Bronchial epithelial cell (primary cell): ENCODE results near the gene UBQLN4. TPM values are rescaled to one million over a fixed set of nuclear protein-coding genes. Genes with fewer than 3 reads are reported as not detected.

ENCODE experiments used
- DNase-seq: peaks from one replicate; pipeline ENCODE4 v3.0.0-alpha.2; 2010; ENCODE audit warnings: low read depth
- FAIRE-seq: peaks from 2 replicates; lab custom pipeline; 2011; peaks lifted over from hg19 to GRCh38; lab: Jason Lieb, UNC
- H3K27me3 ChIP-seq: 2 replicates; pipeline ENCODE4 v1.5.1; 2011; ENCODE audit warnings: low read length; ENCODE audit not compliant: control insufficient read depth, insufficient read depth
- H3K36me3 ChIP-seq: 2 replicates; pipeline ENCODE4 v1.5.1; 2011; ENCODE audit warnings: low read length; ENCODE audit not compliant: control insufficient read depth, insufficient read depth
- H3K4me3 ChIP-seq: 2 replicates; pipeline ENCODE4 v1.5.1; 2011; ENCODE audit warnings: mild to moderate bottlenecking, low read depth, low read length, control low read depth
- total RNA-seq: library from RNA; depleted of rRNA; stranded (reverse); fragments of >200 nt; gene quantifications from 2 replicates; pipeline ENCODE4 v1.2.1, GENCODE V29; 2014
- TF ChIP-seq, protein P1 (sequence below): IDR thresholded peaks from 2 replicates; pipeline ENCODE4 v1.5.1; 2011; ENCODE audit warnings: mild to moderate bottlenecking, moderate library complexity, low read length, control low read depth, inconsistent platforms; ENCODE audit not compliant: insufficient read depth, severe bottlenecking

The UBQLN4 gene
- total RNA-seq, 1 donor from 2014 or later, result 13.7 TPM

DNA sequence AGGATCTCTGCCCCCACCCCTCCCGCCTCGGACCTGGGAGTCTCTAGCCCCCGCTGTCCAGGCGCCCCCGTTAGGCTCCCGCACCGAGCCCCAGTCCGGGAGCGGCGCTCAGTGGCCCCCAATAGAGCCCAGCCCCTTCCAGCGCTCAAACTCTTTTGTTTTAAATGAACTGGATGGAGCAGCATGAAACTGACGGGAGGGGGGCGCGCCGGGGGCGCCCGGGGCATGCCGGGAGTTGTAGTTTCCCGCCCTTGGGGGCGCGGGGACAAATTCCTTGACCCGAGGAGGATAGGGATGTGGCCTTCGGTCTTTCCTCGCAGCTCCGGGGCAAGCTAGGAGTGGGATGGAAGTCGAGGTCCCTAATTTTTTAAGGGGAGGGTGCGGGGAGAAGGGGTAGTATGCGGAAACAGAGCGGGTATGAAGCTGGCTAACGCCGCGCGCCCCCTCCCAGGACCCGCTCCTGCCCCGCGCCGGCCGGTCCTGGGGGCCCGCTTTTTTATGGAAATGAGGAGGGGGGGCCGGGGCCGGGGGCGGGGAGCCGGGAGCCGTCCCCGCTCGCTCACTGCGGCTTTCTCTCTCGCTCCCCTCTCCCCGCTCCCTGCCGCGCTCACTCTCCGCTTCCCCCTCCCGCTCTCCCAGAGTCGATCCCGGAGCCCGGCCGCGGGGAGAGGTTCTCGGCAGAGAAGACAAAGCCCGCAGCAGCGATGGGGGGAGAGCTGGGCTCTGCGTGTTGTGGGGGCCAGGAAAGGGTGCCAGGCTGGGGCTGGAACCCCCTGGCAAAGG lies 28.9 kb upstream of the UBQLN4 start, which contains the start of gene MEX3A:
Gene MEX3A, minus strand, starts transcription at position 157 of the 783 bp plus-strand sequence. CDS start 467 bp downstream, outside the sequence.
- Histone ChIP-seq H3K36me3 (no peaks in the 10 kb centered on the region), H3K4me3 (peak within 1 kb of the TSS; percentile 68), H3K27me3 (no peaks in the 10 kb centered on the region)
- FAIRE-seq (no peak), DNase-seq (peak; percentile 42)
- TF ChIP-seq, protein P1, sequence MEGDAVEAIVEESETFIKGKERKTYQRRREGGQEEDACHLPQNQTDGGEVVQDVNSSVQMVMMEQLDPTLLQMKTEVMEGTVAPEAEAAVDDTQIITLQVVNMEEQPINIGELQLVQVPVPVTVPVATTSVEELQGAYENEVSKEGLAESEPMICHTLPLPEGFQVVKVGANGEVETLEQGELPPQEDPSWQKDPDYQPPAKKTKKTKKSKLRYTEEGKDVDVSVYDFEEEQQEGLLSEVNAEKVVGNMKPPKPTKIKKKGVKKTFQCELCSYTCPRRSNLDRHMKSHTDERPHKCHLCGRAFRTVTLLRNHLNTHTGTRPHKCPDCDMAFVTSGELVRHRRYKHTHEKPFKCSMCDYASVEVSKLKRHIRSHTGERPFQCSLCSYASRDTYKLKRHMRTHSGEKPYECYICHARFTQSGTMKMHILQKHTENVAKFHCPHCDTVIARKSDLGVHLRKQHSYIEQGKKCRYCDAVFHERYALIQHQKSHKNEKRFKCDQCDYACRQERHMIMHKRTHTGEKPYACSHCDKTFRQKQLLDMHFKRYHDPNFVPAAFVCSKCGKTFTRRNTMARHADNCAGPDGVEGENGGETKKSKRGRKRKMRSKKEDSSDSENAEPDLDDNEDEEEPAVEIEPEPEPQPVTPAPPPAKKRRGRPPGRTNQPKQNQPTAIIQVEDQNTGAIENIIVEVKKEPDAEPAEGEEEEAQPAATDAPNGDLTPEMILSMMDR, result no peak

DNA sequence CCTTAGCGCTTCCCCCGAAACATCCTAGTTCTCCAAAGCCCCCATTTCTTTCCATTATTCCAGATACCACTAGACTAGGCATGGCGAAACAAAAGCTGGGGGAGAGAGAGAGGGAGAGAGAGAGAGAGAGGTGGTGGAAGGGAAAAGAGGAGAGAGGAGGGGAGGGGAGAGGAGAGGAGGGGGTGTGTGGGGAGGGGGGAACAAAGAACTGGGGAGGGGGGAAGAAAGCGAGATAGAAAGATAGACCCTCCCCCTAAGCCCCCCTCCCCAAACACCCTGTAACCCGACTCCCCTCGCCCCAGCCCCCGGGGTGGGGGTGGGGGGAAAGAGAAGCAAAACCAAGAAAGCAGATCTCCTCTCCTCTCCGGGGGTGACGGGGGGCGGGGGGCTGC lies 28.3 kb upstream of the UBQLN4 start:
- Histone ChIP-seq H3K36me3 (no peaks in the 10 kb centered on the region), H3K27me3 (no peaks in the 10 kb centered on the region), H3K4me3 (peak overlapping the region; percentile 68)
- FAIRE-seq (no peak), DNase-seq (no peak)
- TF ChIP-seq, protein P1, result no peak

DNA sequence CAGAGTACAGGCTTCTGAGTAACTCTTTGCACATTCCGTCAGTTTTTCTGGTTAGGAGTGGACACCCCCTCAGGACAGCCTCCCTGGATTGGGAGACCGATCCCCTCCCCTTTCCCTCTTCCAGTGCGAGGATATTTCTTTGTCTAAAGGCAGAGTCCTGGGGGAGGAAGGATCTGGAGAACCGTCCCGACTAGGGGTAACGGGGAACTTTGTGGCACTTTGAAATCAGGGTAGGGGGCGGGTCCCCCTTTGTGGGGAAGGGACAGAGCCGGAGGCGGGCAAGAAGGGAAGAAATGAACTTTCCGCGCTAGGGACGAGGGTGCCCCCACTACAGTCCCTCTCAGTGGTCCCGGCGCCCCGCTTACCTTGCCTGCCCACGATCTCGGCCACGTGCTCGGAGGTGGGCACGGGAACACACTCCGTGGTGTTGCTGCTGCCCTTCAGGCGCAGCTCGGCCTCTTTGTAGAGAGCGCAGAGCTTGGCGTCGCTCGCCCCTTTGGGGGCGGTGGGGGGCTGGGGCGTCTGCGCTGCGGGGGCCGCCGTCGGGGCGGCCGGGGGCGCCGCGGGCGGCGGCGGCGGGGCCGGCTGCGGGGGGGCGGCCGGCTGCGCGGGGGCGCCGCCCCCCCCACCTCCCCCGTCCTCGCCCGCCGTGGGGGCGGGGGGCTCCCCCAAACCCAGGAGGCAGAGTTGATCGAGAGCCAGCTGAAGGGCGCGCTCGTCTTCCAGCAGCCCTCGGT lies 27.8 kb upstream of the UBQLN4 start:
- no peak for DNase-seq
- TF ChIP-seq, protein P1, result no peak
- no peak for FAIRE-seq

DNA sequence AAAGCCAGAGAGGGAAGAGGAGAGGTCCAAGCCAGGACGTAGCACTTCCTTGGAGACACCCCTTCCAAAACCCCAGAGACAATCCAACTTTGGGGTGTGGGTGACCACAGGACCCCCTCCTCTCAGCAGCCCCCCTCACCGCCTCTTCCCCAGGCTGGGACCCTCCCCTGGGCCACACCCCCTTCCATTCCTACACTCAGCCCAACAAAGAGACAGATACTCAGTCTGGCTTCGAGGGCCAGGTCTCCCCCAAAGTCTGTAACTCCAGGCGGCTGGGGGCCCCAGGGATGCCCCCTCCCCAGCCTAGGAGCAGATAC lies 27.2 kb upstream of the UBQLN4 start:
- no peak for FAIRE-seq
- Histone ChIP-seq H3K4me3 (peak overlapping the region; percentile 31), H3K36me3 (no peaks in the 10 kb centered on the region), H3K27me3 (no peaks in the 10 kb centered on the region)
- DNase-seq, result no peak
- TF ChIP-seq, protein P1, result no peak

More for the DNA sequence above, 27.8 kb upstream of the UBQLN4 start:
- Histone ChIP-seq H3K27me3 (no peaks in the 10 kb centered on the region), H3K4me3 (peak overlapping the region; percentile 68), H3K36me3 (no peaks in the 10 kb centered on the region)

DNA sequence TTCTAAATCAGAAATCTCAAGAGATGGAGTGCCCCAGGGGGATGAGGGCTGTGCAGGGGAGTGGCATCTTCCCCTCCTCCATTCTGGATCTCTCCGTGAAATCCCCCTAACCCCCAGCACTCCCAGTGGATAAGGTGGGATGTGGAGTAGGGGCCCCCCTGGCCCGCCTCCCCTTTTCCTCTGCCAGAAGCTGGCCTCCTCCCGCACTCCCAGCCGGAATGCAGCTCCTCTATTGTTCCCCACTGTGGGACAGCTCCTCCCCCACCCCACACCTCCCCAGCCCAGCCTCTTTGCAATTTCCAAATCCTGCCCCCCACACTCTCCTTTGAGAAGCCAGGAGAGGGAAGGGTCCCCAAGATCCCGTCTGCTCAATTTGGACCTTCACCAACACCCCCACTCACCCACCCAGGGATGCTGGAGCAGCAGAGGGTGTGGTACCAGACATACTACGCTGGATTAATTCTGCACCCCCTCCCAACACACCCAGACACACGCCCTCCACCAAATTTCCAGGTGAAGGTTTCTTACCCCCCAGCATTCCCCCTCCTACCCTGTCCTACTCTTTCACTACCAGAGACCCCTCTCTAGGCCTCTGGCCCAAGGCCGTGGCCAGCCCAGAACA lies 26.8 kb upstream of the UBQLN4 start:
- Histone ChIP-seq H3K27me3 (no peaks in the 10 kb centered on the region), H3K36me3 (no peaks in the 10 kb centered on the region), H3K4me3 (no peak overlapping the region)
- DNase-seq (no peak), FAIRE-seq (no peak)
- TF ChIP-seq, protein P1, result no peak
